Measurements from ENCODE around the gene CMAS. TPM values are rescaled to one million over a fixed set of nuclear protein-coding genes. Genes with fewer than 3 reads are reported as not detected.
A peak's percentile ranks its signal among the peaks of the same experiment; 100 is the strongest.
"Not testable (repeated sequence)": the region's sequence is repeated elsewhere in the genome, so short reads cannot be mapped to it uniquely, and the experiment has no call there.

The CMAS gene
- total RNA-seq, 1 experiment from 2014 or later: 24.3 TPM

GRCh38 chr12:22089486-22089885 is 43.5 kb downstream of the CMAS start:
- ChIA-PET POLR2A (no interaction called here), CTCF (no interaction called here)
- no peaks in the 10 kb centered on the region for H3K4me1 ChIP-seq (ENCODE audit: control insufficient read depth, insufficient read depth, low read length)
- DNase-seq (ENCODE audit: low read depth, low spot score) (no peak), ATAC-seq (no peak)
- TF ChIP-seq SIN3A (IDR thresholded peaks at IDR 0.05; ENCODE audit: borderline replicate concordance, insufficient read depth, low read depth, low read length): no peak
- no peak for TF ChIP-seq TCF7L2 (IDR thresholded peaks at IDR 0.05; ENCODE audit: low read depth, low read length)
- TF ChIP-seq POLR2AphosphoS5 (IDR thresholded peaks at IDR 0.05; ENCODE audit: low read depth, low read length): no peak
- TF ChIP-seq REST (IDR thresholded peaks at IDR 0.05; ENCODE audit: insufficient read depth in 1 of 2, low read depth in 2 of 2, low read length in 1 of 2): no peak
- no peak for TF ChIP-seq CTCF (IDR thresholded peaks at IDR 0.05)
- intact Hi-C loops (cut with micrococcal nuclease; ENCODE audit: unreplicated experiment): loop anchor here (10.0 kb wide), 1 partner anchor 245 kb away; the partner anchor contains the start of gene ST8SIA1
- BruUV-seq (replicated peaks): no TSS peak
- H3K27me3 ChIP-seq (ENCODE audit: control insufficient read depth, insufficient read depth, low read length): no peaks in the 10 kb centered on the region
- H3K27ac ChIP-seq (ENCODE audit: low read length): no peak overlapping the region
- in situ Hi-C loops (cut with HindIII; ENCODE audit: low pct_unique_long_range_greater_than_20kb, low sequenced_read_pairs): no loop called here
- H3K9me3 ChIP-seq (ENCODE audit: control insufficient read depth, insufficient read depth, low read depth, low read length): no peaks in the 10 kb centered on the region
- no peaks in the 10 kb centered on the region for H3K36me3 ChIP-seq (ENCODE audit: control insufficient read depth, insufficient read depth, low read length)
- H3K4me3 ChIP-seq (ENCODE audit: low read depth in 2 of 2, low read length in 2 of 2): no peak overlapping the region

- in situ Hi-C loops (cut with HindIII; ENCODE audit: low pct_unique_long_range_greater_than_20kb, low sequenced_read_pairs); POLR2A ChIA-PET; BruUV-seq (replicated peaks); DNase-seq (ENCODE audit: low read depth, low spot score); H3K36me3 ChIP-seq (ENCODE audit: control insufficient read depth, insufficient read depth, low read length); H3K4me3 ChIP-seq (ENCODE audit: low read depth in 2 of 2, low read length in 2 of 2); H3K27me3 ChIP-seq (ENCODE audit: control insufficient read depth, insufficient read depth, low read length); H3K4me1 ChIP-seq (ENCODE audit: control insufficient read depth, insufficient read depth, low read length); H3K27ac ChIP-seq (ENCODE audit: low read length); CTCF ChIA-PET; intact Hi-C loops (cut with micrococcal nuclease; ENCODE audit: unreplicated experiment); ATAC-seq; H3K9me3 ChIP-seq (ENCODE audit: control insufficient read depth, insufficient read depth, low read depth, low read length): not testable (repeated sequence)
Measured at GRCh38 chr12:22099062-22099461, 53.0 kb downstream of the CMAS start.

- Histone ChIP-seq H3K4me3 (ENCODE audit: low read depth in 2 of 2, low read length in 2 of 2) (no peak overlapping the region), H3K4me1 (ENCODE audit: control insufficient read depth, insufficient read depth, low read length) (no peaks in the 10 kb centered on the region), H3K36me3 (ENCODE audit: control insufficient read depth, insufficient read depth, low read length) (no peaks in the 10 kb centered on the region), H3K27ac (ENCODE audit: low read length) (no peak overlapping the region), H3K9me3 (ENCODE audit: control insufficient read depth, insufficient read depth, low read depth, low read length) (no peaks in the 10 kb centered on the region), H3K27me3 (ENCODE audit: control insufficient read depth, insufficient read depth, low read length) (no peaks in the 10 kb centered on the region)
- TF ChIP-seq TCF7L2 (IDR thresholded peaks at IDR 0.05; ENCODE audit: low read depth, low read length) (no peak), POLR2AphosphoS5 (IDR thresholded peaks at IDR 0.05; ENCODE audit: low read depth, low read length) (no peak), SIN3A (IDR thresholded peaks at IDR 0.05; ENCODE audit: borderline replicate concordance, insufficient read depth, low read depth, low read length) (no peak), CTCF (IDR thresholded peaks at IDR 0.05) (peak; percentile 43)
- ChIA-PET CTCF (no interaction called here), POLR2A (no interaction called here)
- no peak for ATAC-seq
- intact Hi-C loops (cut with micrococcal nuclease; ENCODE audit: unreplicated experiment) (no loop called here), in situ Hi-C loops (cut with HindIII; ENCODE audit: low pct_unique_long_range_greater_than_20kb, low sequenced_read_pairs) (no loop called here)
- DNase-seq (ENCODE audit: low read depth, low spot score): peak; percentile 18
- no TSS peak for BruUV-seq (replicated peaks)
Measured at GRCh38 chr12:22100958-22101748, 55.1 kb downstream of the CMAS start.

Measured in Panc1 (cell line).